Brain microvascular endothelial cell (primary cell): ENCODE results near the gene CDH23.
A peak's percentile ranks its signal among the peaks of the same experiment; 100 is the strongest.

Experiments used
- DNase-seq: peaks from one replicate; pipeline ENCODE4 v3.0.0-alpha.2; 2020
- H3K27ac ChIP-seq: fragments of 250-450 bp; sonication (Bioruptor Pico); 2 replicates; pipeline ENCODE4 v1.5.1; 2020; ENCODE audit warnings: mild to moderate bottlenecking, moderate library complexity
- H3K27me3 ChIP-seq: fragments of 250-450 bp; sonication (Bioruptor Pico); replicated peaks from 2 replicates; pipeline ENCODE4 v1.5.1; 2020; ENCODE audit warnings: mild to moderate bottlenecking
- H3K36me3 ChIP-seq: fragments of 250-450 bp; sonication (Bioruptor Pico); replicated peaks from 2 replicates; pipeline ENCODE4 v1.5.1; 2020; ENCODE audit warnings: mild to moderate bottlenecking
- H3K4me3 ChIP-seq: 2 replicates; pipeline ENCODE4 v1.5.1; 2011; ENCODE audit warnings: low read depth, mild to moderate bottlenecking, control low read depth, low read length, moderate library complexity
- CTCF ChIP-seq: IDR thresholded peaks from 2 replicates; pipeline ENCODE4 v1.5.1; 2011; ENCODE audit warnings: low read depth, mild to moderate bottlenecking, moderate library complexity, low read length, control low read depth, inconsistent platforms; ENCODE audit errors: missing control alignments
- in situ Hi-C: cut with HindIII; loops from 2 replicates; pipeline ENCODE4 v1.10.0; 2017; ENCODE audit warnings: low sequenced_read_pairs, low pct_ligation_motif_present

The CDH23 gene

GRCh38 chr10:71703577-71703976 is 306.9 kb downstream of the CDH23 start:
- Histone ChIP-seq H3K27me3 (peaks cover 8% of the 10 kb centered on the region), H3K36me3 (no peaks in the 10 kb centered on the region), H3K27ac (no peak overlapping the region), H3K4me3 (no peak overlapping the region)
- in situ Hi-C loops, result no loop called here
- no peak for DNase-seq
- no peak for TF ChIP-seq CTCF

- Histone ChIP-seq H3K27me3 (peaks cover 4% of the 10 kb centered on the region), H3K27ac (no peak overlapping the region), H3K36me3 (no peaks in the 10 kb centered on the region), H3K4me3 (no peak overlapping the region)
- in situ Hi-C loops, result no loop called here
- DNase-seq, result no peak
- no peak for TF ChIP-seq CTCF
These were observed 308.1 kb downstream of the CDH23 start for GRCh38 chr10:71704816-71705215.

GRCh38 chr10:71705582-71705981 is 308.9 kb downstream of the CDH23 start:
- DNase-seq, result no peak
- peaks cover 4% of the 10 kb centered on the region for H3K27me3 ChIP-seq
- H3K27ac ChIP-seq, result no peak overlapping the region
- no peaks in the 10 kb centered on the region for H3K36me3 ChIP-seq
- H3K4me3 ChIP-seq, result no peak overlapping the region
- TF ChIP-seq CTCF, result no peak
- in situ Hi-C loops, result no loop called here

- DNase-seq, result no peak
- H3K27me3 ChIP-seq, result peaks cover 2% of the 10 kb centered on the region
- in situ Hi-C loops, result no loop called here
- no peak overlapping the region for H3K4me3 ChIP-seq
- no peak overlapping the region for H3K27ac ChIP-seq
- H3K36me3 ChIP-seq, result no peaks in the 10 kb centered on the region
- TF ChIP-seq CTCF, result no peak
These were observed 309.7 kb downstream of the CDH23 start for GRCh38 chr10:71706216-71707121.

- H3K27me3 ChIP-seq, result peaks cover 2% of the 10 kb centered on the region
- no peak overlapping the region for H3K4me3 ChIP-seq
- no peak for DNase-seq
- in situ Hi-C loops, result no loop called here
- H3K27ac ChIP-seq, result no peak overlapping the region
- H3K36me3 ChIP-seq, result no peaks in the 10 kb centered on the region
- no peak for TF ChIP-seq CTCF
These were observed 310.6 kb downstream of the CDH23 start for GRCh38 chr10:71707240-71707789.

GRCh38 chr10:71708301-71708703 is 311.6 kb downstream of the CDH23 start:
- in situ Hi-C loops, result no loop called here
- DNase-seq, result no peak
- peak; percentile 91 for TF ChIP-seq CTCF
- Histone ChIP-seq H3K27ac (no peak overlapping the region), H3K27me3 (peaks cover 2% of the 10 kb centered on the region), H3K36me3 (no peaks in the 10 kb centered on the region), H3K4me3 (no peak overlapping the region)
